ENCODE measurements around the gene CR1L. TPM values are rescaled to one million over a fixed set of nuclear protein-coding genes. Genes with fewer than 3 reads are reported as not detected.
"Not testable (repeated sequence)": the region's sequence is repeated elsewhere in the genome, so short reads cannot be mapped to it uniquely, and the experiment has no call there.

CR1L gene
- total RNA-seq, 1 donor from 2014 or later, result not detected

DNA sequence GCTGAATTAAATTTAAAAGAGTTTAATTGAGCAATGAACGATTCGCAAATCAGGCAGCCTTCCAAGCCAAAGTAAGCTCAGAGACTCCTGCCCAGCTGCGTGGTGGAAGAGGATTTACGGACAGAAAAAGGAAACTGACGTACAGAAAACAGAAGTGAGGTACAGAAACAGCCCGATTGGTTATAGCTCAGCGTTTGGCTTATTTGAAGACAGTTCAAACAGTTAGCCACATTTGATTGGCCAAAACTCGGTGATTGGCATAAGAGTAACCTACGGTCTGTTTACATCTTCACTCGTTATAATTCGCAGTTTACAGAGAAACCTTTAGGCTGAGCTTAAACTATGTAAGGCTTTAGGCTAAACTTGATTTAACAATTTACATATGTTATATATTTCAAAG is 46.9 kb downstream of the CR1L start:
- H3K27ac ChIP-seq, result no peak overlapping the region
- H3K27me3 ChIP-seq, result no peaks in the 10 kb centered on the region
- H3K4me2 ChIP-seq, result no peak overlapping the region
- no peaks in the 10 kb centered on the region for H3F3A ChIP-seq (ENCODE audit: low read depth)
- no peaks in the 10 kb centered on the region for H3K36me3 ChIP-seq
- H3K79me2 ChIP-seq (ENCODE audit: low read depth), result no peaks in the 10 kb centered on the region
- no peak for DNase-seq (ENCODE audit: low spot score)
- Mint-ChIP-seq H3K4me3 (no peak overlapping the region), H3K4me1 (no peaks in the 10 kb centered on the region), H3K27me3 (ENCODE audit: insufficient read depth, low read depth) (no peaks in the 10 kb centered on the region), H3K36me3 (no peaks in the 10 kb centered on the region), H3K27ac (no peak overlapping the region), H3K9me3 (no peaks in the 10 kb centered on the region)
- no peak overlapping the region for H3K4me3 ChIP-seq
- H2AFZ ChIP-seq (replicated peaks), result peak overlapping the region; percentile 57
- no peaks in the 10 kb centered on the region for H4K20me1 ChIP-seq (ENCODE audit: low read depth)
- no peaks in the 10 kb centered on the region for H3K4me1 ChIP-seq
- no peak overlapping the region for H3K9ac ChIP-seq
- H3K9me3 ChIP-seq (ENCODE audit: low read depth), result no peaks in the 10 kb centered on the region
- TF ChIP-seq EZH2 (IDR thresholded peaks at IDR 0.05) (no peak), EZH2phosphoT487 (IDR thresholded peaks at IDR 0.05) (no peak)
- TF ChIP-seq, protein P1, sequence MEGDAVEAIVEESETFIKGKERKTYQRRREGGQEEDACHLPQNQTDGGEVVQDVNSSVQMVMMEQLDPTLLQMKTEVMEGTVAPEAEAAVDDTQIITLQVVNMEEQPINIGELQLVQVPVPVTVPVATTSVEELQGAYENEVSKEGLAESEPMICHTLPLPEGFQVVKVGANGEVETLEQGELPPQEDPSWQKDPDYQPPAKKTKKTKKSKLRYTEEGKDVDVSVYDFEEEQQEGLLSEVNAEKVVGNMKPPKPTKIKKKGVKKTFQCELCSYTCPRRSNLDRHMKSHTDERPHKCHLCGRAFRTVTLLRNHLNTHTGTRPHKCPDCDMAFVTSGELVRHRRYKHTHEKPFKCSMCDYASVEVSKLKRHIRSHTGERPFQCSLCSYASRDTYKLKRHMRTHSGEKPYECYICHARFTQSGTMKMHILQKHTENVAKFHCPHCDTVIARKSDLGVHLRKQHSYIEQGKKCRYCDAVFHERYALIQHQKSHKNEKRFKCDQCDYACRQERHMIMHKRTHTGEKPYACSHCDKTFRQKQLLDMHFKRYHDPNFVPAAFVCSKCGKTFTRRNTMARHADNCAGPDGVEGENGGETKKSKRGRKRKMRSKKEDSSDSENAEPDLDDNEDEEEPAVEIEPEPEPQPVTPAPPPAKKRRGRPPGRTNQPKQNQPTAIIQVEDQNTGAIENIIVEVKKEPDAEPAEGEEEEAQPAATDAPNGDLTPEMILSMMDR (IDR thresholded peaks at IDR 0.05), result no peak

DNA sequence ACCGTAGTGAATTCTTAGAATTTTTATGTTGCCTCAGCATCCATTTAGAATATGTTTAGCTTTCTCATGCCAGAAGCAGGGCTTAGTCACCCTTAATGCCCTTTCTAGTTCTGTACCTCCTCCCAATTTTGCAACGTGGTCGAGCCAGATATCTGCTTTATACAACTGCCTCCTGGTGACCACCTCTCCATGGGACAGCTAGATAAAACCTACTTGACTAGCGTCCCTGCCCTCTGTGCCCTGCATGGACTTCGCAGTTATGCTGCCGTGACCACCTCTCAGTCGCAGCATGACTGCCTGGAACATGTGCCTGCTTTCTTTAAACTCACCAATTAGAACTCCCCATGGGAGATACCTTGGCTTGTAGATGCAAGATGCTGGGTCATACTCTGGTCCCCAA is 47.4 kb downstream of the CR1L start:
- DNase-seq (ENCODE audit: low spot score); H3K9me3 ChIP-seq (ENCODE audit: low read depth); H3K27ac Mint-ChIP-seq; H4K20me1 ChIP-seq (ENCODE audit: low read depth); H3K4me3 Mint-ChIP-seq; H3K27ac ChIP-seq; H3K4me1 Mint-ChIP-seq; H3K4me2 ChIP-seq; H3K36me3 Mint-ChIP-seq; H3K4me1 ChIP-seq; H3K36me3 ChIP-seq; H3K9ac ChIP-seq; H3F3A ChIP-seq (ENCODE audit: low read depth); H3K27me3 Mint-ChIP-seq (ENCODE audit: insufficient read depth, low read depth); H2AFZ ChIP-seq (replicated peaks); H3K4me3 ChIP-seq; H3K79me2 ChIP-seq (ENCODE audit: low read depth); H3K9me3 Mint-ChIP-seq; H3K27me3 ChIP-seq: not testable (repeated sequence)

DNA sequence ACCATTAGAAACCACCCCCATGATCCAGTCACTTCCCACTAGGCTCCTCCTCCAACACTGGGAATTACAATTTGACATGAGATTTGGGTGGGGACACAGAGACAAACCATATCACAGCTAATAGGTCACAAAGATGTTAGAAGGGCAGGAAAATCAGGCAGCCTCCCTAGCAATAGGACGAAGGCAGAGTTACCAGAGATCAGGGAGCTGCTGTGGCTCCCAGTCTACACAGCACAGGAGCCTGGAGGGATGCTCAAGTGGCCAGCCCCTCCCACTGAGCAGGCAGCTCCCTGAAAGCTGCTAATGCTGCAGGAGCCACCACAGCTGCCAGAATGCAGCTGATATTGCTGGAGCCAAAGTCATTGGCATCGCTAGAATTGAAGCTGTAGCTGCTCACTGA is 51.0 kb downstream of the CR1L start:
- no peak overlapping the region for H3K27ac ChIP-seq
- Mint-ChIP-seq H3K27ac (no peak overlapping the region), H3K36me3 (no peaks in the 10 kb centered on the region), H3K27me3 (ENCODE audit: insufficient read depth, low read depth) (no peaks in the 10 kb centered on the region), H3K4me3 (no peak overlapping the region), H3K9me3 (no peaks in the 10 kb centered on the region), H3K4me1 (no peaks in the 10 kb centered on the region)
- no peak overlapping the region for H2AFZ ChIP-seq (replicated peaks)
- no peaks in the 10 kb centered on the region for H4K20me1 ChIP-seq (ENCODE audit: low read depth)
- H3K9ac ChIP-seq, result no peak overlapping the region
- H3K27me3 ChIP-seq, result no peaks in the 10 kb centered on the region
- no peaks in the 10 kb centered on the region for H3F3A ChIP-seq (ENCODE audit: low read depth)
- no peak overlapping the region for H3K4me3 ChIP-seq
- H3K36me3 ChIP-seq, result no peaks in the 10 kb centered on the region
- TF ChIP-seq EZH2phosphoT487 (IDR thresholded peaks at IDR 0.05) (no peak), EZH2 (IDR thresholded peaks at IDR 0.05) (no peak)
- TF ChIP-seq, protein P1 (IDR thresholded peaks at IDR 0.05), result no peak
- H3K4me1 ChIP-seq, result no peaks in the 10 kb centered on the region
- DNase-seq (ENCODE audit: low spot score), result peak; percentile 11
- H3K9me3 ChIP-seq (ENCODE audit: low read depth), result no peaks in the 10 kb centered on the region
- H3K4me2 ChIP-seq, result no peak overlapping the region
- H3K79me2 ChIP-seq (ENCODE audit: low read depth), result no peaks in the 10 kb centered on the region

DNA sequence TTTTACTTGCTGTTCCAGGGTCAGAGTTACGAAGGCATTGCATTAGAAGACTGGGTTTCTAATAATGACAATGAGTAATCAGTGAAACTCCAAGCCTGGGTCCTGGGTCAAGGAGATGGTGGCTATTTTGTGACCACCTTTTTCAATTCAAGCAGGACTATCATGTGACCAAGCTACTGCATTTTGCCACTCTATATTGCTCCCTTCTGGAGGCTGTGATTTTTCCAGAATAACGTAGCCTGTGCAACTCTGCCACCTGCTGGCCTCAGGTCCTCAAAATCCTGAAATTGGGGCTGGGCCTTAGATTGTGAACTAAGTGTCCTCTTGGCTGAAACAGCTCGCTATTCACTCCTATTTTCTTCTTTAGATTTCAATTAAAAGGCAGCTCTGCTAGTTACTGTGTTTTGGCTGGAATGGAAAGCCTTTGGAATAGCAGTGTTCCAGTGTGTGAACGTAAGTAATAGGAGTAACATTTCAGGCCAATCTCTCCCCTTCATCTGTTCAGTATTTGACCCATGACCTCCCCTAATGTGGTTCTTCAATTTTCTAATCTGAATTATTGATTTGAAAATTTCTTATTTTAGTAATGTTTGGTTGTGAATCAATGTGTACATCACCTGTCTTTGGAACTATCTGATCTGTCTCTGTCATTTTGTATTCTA is 54.0 kb downstream of the CR1L start:
- Histone ChIP-seq H3F3A (ENCODE audit: low read depth) (no peaks in the 10 kb centered on the region), H3K27me3 (no peaks in the 10 kb centered on the region), H3K9me3 (ENCODE audit: low read depth) (no peaks in the 10 kb centered on the region), H3K4me1 (no peaks in the 10 kb centered on the region), H3K4me3 (no peak overlapping the region), H4K20me1 (ENCODE audit: low read depth) (no peaks in the 10 kb centered on the region), H3K79me2 (ENCODE audit: low read depth) (no peaks in the 10 kb centered on the region), H3K4me2 (no peak overlapping the region), H2AFZ (replicated peaks) (peak overlapping the region; percentile 73), H3K27ac (no peak overlapping the region), H3K36me3 (no peaks in the 10 kb centered on the region), H3K9ac (no peak overlapping the region)
- Mint-ChIP-seq H3K36me3 (no peaks in the 10 kb centered on the region), H3K27ac (no peak overlapping the region), H3K4me3 (no peak overlapping the region), H3K9me3 (no peaks in the 10 kb centered on the region), H3K27me3 (ENCODE audit: insufficient read depth, low read depth) (no peaks in the 10 kb centered on the region), H3K4me1 (no peaks in the 10 kb centered on the region)
- peak; percentile 69 for DNase-seq (ENCODE audit: low spot score)
- TF ChIP-seq, protein P1 (IDR thresholded peaks at IDR 0.05), result peak; percentile 70
- TF ChIP-seq EZH2 (IDR thresholded peaks at IDR 0.05), result no peak
